ENCODE measurements around the gene MACROD2. TPM values are rescaled to one million over a fixed set of nuclear protein-coding genes. Genes with fewer than 3 reads are reported as not detected.

Gene MACROD2
- total and polyA plus RNA-seq, 9 donors = 3.7 to 25.5 (median 7.8) TPM

GRCh38 chr20:14956026-14956425 is 960.7 kb downstream of the MACROD2 start:
- H3K27me3 ChIP-seq = no peaks in the 10 kb centered on the region
- TF ChIP-seq, protein P1, sequence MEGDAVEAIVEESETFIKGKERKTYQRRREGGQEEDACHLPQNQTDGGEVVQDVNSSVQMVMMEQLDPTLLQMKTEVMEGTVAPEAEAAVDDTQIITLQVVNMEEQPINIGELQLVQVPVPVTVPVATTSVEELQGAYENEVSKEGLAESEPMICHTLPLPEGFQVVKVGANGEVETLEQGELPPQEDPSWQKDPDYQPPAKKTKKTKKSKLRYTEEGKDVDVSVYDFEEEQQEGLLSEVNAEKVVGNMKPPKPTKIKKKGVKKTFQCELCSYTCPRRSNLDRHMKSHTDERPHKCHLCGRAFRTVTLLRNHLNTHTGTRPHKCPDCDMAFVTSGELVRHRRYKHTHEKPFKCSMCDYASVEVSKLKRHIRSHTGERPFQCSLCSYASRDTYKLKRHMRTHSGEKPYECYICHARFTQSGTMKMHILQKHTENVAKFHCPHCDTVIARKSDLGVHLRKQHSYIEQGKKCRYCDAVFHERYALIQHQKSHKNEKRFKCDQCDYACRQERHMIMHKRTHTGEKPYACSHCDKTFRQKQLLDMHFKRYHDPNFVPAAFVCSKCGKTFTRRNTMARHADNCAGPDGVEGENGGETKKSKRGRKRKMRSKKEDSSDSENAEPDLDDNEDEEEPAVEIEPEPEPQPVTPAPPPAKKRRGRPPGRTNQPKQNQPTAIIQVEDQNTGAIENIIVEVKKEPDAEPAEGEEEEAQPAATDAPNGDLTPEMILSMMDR (IDR thresholded peaks at IDR 0.05) = no peak
- TF ChIP-seq EP300 (IDR thresholded peaks at IDR 0.05) = no peak
- TF ChIP-seq POLR2A (IDR thresholded peaks at IDR 0.05) = no peak
- H3K27ac ChIP-seq = no peak overlapping the region
- no peaks in the 10 kb centered on the region for H3K36me3 ChIP-seq
- H3K9me3 ChIP-seq = no peaks in the 10 kb centered on the region
- no peak for DNase-seq
- no peaks in the 10 kb centered on the region for H3K4me1 ChIP-seq (ENCODE audit: insufficient read depth)
- 55 to 86% (median 68%) methylated on average over 3 of the region's 3 CpGs for WGBS, 3 donors
- intact Hi-C loops (cut with DNase I) = no loop called here
- H3K4me3 ChIP-seq = no peak overlapping the region

DNA sequence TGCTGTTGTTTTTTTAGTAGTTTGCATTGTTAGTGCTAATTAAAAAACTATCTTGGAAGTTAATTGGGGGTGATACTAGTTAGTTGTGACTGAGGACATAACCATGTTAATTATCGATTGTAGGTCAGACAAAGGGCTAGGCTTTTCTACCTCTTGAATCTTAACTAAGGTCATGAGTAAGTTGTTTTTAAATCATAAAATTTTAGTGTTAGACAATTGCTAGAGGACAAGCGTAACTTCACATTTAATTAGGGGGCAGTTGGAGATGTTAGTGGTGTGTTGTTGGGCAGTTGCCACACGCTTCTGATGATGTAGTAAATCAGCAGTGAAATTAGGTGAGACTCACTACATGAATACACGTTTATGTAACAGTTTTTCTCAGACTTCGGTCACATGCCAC is 961.2 kb downstream of the MACROD2 start:
- intact Hi-C loops (cut with DNase I) = no loop called here
- Histone ChIP-seq H3K27ac (no peak overlapping the region), H3K36me3 (no peaks in the 10 kb centered on the region), H3K4me3 (no peak overlapping the region), H3K9me3 (no peaks in the 10 kb centered on the region), H3K4me1 (ENCODE audit: insufficient read depth) (no peaks in the 10 kb centered on the region), H3K27me3 (no peaks in the 10 kb centered on the region)
- no peak for DNase-seq
- TF ChIP-seq, protein P1 (IDR thresholded peaks at IDR 0.05) = no peak
- no peak for TF ChIP-seq POLR2A (IDR thresholded peaks at IDR 0.05)
- no peak for TF ChIP-seq EP300 (IDR thresholded peaks at IDR 0.05)
- 89 to 91% (median 90%) methylated on average over 5 of the region's 5 CpGs for WGBS, 3 donors

DNA sequence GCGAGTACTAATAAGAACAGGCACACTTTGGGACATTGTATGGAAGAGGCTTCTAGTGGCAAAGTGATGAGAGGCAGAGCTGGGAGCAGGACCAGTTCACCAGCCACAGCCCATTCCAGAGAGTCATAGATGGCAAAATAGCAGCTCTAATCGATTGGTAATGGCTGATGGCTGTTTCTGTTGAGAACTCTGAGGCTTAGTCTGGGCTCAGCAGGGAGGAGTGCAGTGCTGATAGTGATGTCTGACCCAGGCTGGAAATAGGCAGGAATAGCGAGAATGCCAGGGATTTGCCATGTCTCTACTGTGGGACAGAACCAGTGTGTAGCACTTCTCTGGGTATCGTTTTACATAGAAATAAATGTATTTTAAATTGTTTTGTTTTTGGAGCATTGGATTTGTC is 962.1 kb downstream of the MACROD2 start:
- WGBS, 3 donors = 86 to 96% (median 96%) methylated on average over 4 of the region's 4 CpGs
- H3K36me3 ChIP-seq = no peaks in the 10 kb centered on the region
- H3K9me3 ChIP-seq = no peaks in the 10 kb centered on the region
- no peaks in the 10 kb centered on the region for H3K4me1 ChIP-seq (ENCODE audit: insufficient read depth)
- TF ChIP-seq EP300 (IDR thresholded peaks at IDR 0.05) (no peak), POLR2A (IDR thresholded peaks at IDR 0.05) (no peak)
- TF ChIP-seq, protein P1 (IDR thresholded peaks at IDR 0.05) = no peak
- H3K27me3 ChIP-seq = no peaks in the 10 kb centered on the region
- DNase-seq = no peak
- H3K4me3 ChIP-seq = no peak overlapping the region
- H3K27ac ChIP-seq = no peak overlapping the region
- intact Hi-C loops (cut with DNase I) = no loop called here

- Histone ChIP-seq H3K27me3 (no peaks in the 10 kb centered on the region), H3K4me3 (no peak overlapping the region), H3K27ac (no peak overlapping the region), H3K9me3 (no peaks in the 10 kb centered on the region), H3K4me1 (ENCODE audit: insufficient read depth) (no peaks in the 10 kb centered on the region), H3K36me3 (no peaks in the 10 kb centered on the region)
- intact Hi-C loops (cut with DNase I) = no loop called here
- DNase-seq = no peak
- TF ChIP-seq, protein P1 (IDR thresholded peaks at IDR 0.05) = no peak
- TF ChIP-seq EP300 (IDR thresholded peaks at IDR 0.05) = no peak
- no peak for TF ChIP-seq POLR2A (IDR thresholded peaks at IDR 0.05)
Measured at GRCh38 chr20:14958626-14959025, 963.3 kb downstream of the MACROD2 start.

Data from ovary (tissue), 9 donors.